Testis (tissue), 3 donors: ENCODE data around the gene TTLL5. TPM values are rescaled to one million over a fixed set of nuclear protein-coding genes. Genes with fewer than 3 reads are reported as not detected.
A peak's percentile ranks its signal among the peaks of the same experiment; 100 is the strongest.

Experiments used
- DNase-seq: peaks from one replicate; pipeline ENCODE4 v3.0.0-alpha.2; 2019
- H3K27ac ChIP-seq, 2 donors: fragments of 200-600 bp; sonication (generic); one replicate each; pipeline ENCODE4 v1.5.1; 2019
- H3K27me3 ChIP-seq: fragments of 200-600 bp; sonication (generic); one replicate; pipeline ENCODE4 v1.5.1; 2019
- H3K36me3 ChIP-seq: fragments of 200-600 bp; sonication (generic); one replicate; pipeline ENCODE4 v1.5.1; 2017; ENCODE audit warnings: low read depth; ENCODE audit errors: missing control alignments
- H3K4me1 ChIP-seq: fragments of 200-600 bp; sonication (generic); one replicate; pipeline ENCODE4 v1.5.1; 2019
- H3K4me3 ChIP-seq, 2 donors: fragments of 200-600 bp; sonication (generic); one replicate each; pipeline ENCODE4 v1.5.1; 2017 to 2019
- H3K9me3 ChIP-seq: fragments of 200-600 bp; sonication (generic); one replicate; pipeline ENCODE4 v1.5.1; 2017
- CTCF ChIP-seq, 3 experiments: fragments of 450-650 bp in 2 of 3; fragments of 200-600 bp in 1 of 3; sonication (generic) in 1 of 3; IDR thresholded peaks; one replicate each; pipeline ENCODE4 v1.5.1; 2016 to 2019; ENCODE audit warnings: antibody characterized with exemption in 3 of 3, mild to moderate bottlenecking in 2 of 3, moderate library complexity in 1 of 3
- POLR2A ChIP-seq: fragments of 450-650 bp; IDR thresholded peaks from one replicate; pipeline ENCODE4 v1.6.1; 2017; ENCODE audit warnings: antibody characterized with exemption, mild to moderate bottlenecking, moderate library complexity
- WGBS, 2 donors: methylation state at CpG; one replicate each; pipeline ENCODE4 v1.1.5; 2018; 5-methylcytosine and 5-hydroxymethylcytosine counted together
- intact Hi-C: fragments of 100-400 bp; cut with DNase I; formaldehyde crosslinking; loops from one replicate; pipeline ENCODE4 v1.15.1; 2023; ENCODE audit warnings: low total_unique reads
- polyA plus RNA-seq: library from polyadenylated mRNA; stranded (reverse); fragments of 350-450 nt; fragmentation: Illumina TruSeq; extraction: RNeasy Lipid Tissue Mini Kit (QIAGEN cat#74804); gene quantifications from one replicate; pipeline ENCODE4 v1.2.3, GENCODE V29; 2014; ENCODE audit warnings: low read depth, low replicate concordance; ENCODE audit not compliant: insufficient read depth
- total RNA-seq, 2 donors: library from RNA; depleted of rRNA; stranded (reverse); fragments of >200 nt; gene quantifications; one replicate each; pipeline ENCODE4 v1.2.3, GENCODE V29; 2016

The TTLL5 gene
- total and polyA plus RNA-seq, 3 donors from 2014 or later, result 112 to 318 (median 155) TPM

- intact Hi-C loops, result no loop called here
- Histone ChIP-seq H3K4me1 (peaks cover 7% of the 10 kb centered on the region), H3K9me3 (no peaks in the 10 kb centered on the region), H3K36me3 (no peaks in the 10 kb centered on the region), H3K4me3 (no peak overlapping the region), H3K27me3 (no peaks in the 10 kb centered on the region), H3K27ac (no peak overlapping the region)
- no peak for DNase-seq
- TF ChIP-seq POLR2A (no peak), CTCF (IDR thresholded peaks at IDR 0.05) (no peak)
Measured at GRCh38 chr14:75773046-75773445, 112.0 kb downstream of the TTLL5 start.

- no peak for DNase-seq
- no peaks in the 10 kb centered on the region for H3K9me3 ChIP-seq
- no peaks in the 10 kb centered on the region for H3K27me3 ChIP-seq
- intact Hi-C loops, result no loop called here
- peaks cover 18% of the 10 kb centered on the region for H3K4me1 ChIP-seq
- no peaks in the 10 kb centered on the region for H3K36me3 ChIP-seq
- WGBS, 2 donors, result 95 to 97% methylated on average over 7 of the region's 7 CpGs
- no peak for TF ChIP-seq CTCF (IDR thresholded peaks at IDR 0.05)
- TF ChIP-seq POLR2A, result no peak
- peak overlapping the region in 1 of 2 donors; percentile 15 for H3K27ac ChIP-seq
- no peak overlapping the region for H3K4me3 ChIP-seq
Measured at GRCh38 chr14:75781096-75781495, 120.0 kb downstream of the TTLL5 start.

DNA sequence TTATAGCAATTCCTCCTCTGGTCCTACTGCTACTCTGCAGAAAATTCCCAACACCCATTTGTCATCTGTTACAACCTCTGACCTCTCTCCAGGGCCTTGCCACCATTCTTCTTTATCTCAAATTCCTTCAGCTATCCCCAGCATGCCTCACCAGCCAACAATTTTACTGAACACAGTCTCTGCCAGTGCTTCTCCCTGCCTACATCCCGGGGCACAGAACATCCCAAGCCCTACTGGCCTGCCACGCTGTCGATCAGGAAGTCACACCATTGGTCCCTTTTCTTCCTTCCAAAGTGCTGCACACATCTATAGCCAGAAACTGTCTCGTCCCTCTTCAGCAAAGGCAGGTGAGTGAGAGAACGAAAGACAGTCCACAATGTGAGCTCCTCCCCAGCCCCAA, 122.1 kb downstream of the TTLL5 start:
- peaks cover 18% of the 10 kb centered on the region for H3K4me1 ChIP-seq
- 84 to 87% methylated on average over 5 of the region's 5 CpGs for WGBS, 2 donors
- no peak overlapping the region for H3K4me3 ChIP-seq
- TF ChIP-seq CTCF (IDR thresholded peaks at IDR 0.05), result no peak
- no peak for TF ChIP-seq POLR2A
- H3K9me3 ChIP-seq, result no peaks in the 10 kb centered on the region
- no peak for DNase-seq
- H3K36me3 ChIP-seq, result no peaks in the 10 kb centered on the region
- peak overlapping the region in 1 of 2 donors; percentile 21 for H3K27ac ChIP-seq
- no peaks in the 10 kb centered on the region for H3K27me3 ChIP-seq
- intact Hi-C loops, result no loop called here

DNA sequence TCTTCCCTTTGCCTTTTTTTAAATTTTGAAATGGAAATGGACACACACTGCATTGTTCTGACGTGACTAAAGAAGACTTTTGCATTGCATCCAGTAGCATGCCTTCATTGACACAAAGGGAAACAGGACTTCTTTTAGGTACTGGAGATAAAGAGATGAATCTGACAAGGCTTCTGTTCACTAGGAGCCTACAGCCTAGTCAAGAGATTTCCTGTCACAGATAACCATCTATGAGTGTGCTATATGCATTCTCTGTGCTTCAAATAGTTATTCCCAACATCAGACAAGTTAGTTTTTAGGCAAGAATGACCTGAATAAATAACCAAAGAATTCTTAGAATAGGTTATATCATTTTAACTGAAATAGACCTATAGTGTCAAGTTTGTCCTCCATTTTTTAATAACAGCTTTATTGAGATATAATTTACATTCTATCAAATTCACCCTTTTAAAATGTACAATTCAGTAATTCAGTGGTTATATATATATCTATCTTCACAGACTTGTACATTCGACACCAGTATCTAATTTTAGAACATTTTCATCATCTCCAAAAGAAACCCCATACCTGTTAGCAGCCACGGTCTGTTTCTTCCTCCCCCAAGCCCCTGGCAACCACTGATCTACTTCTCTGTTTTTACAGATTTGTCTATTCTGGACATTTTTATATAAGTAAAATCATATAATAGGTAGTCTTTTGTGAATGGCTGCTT, 122.7 kb downstream of the TTLL5 start:
- 94 to 96% methylated on average over 3 of the region's 3 CpGs for WGBS, 2 donors

More for the DNA sequence above, 122.7 kb downstream of the TTLL5 start:
- no peak for DNase-seq
- H3K4me3 ChIP-seq, result no peak overlapping the region
- no peak for TF ChIP-seq POLR2A
- no peak for TF ChIP-seq CTCF (IDR thresholded peaks at IDR 0.05)
- intact Hi-C loops, result no loop called here
- H3K9me3 ChIP-seq, result no peaks in the 10 kb centered on the region
- H3K36me3 ChIP-seq, result no peaks in the 10 kb centered on the region
- H3K27ac ChIP-seq, result no peak overlapping the region
- H3K27me3 ChIP-seq, result no peaks in the 10 kb centered on the region
- peaks cover 18% of the 10 kb centered on the region for H3K4me1 ChIP-seq
